C4-2B (cell line): Measurements from ENCODE around the gene HLA-C.

Source experiments
- H3K27ac ChIP-seq: fragments of 450-650 bp; 2 replicates; pipeline ENCODE4 v1.5.1; 2017
- CTCF ChIP-seq: fragments of 450-650 bp; conservative IDR thresholded peaks from 2 replicates; pipeline ENCODE4 v1.5.1; 2017; ENCODE audit warnings: mild to moderate bottlenecking
- ZFX ChIP-seq: fragments of 450-650 bp; IDR thresholded peaks from 2 replicates; pipeline ENCODE4 v1.6.1; 2017

HLA-C gene

GRCh38 chr6:31271641-31272357, at the start of gene HLA-C:
HLA-C (minus strand) TSS chr6:31272092; CDS start chr6:31272071, 21 bp downstream.
- no peak for TF ChIP-seq ZFX
- peak; percentile 20 for TF ChIP-seq CTCF

GRCh38 chr6:31321005-31321707, 49.3 kb upstream of the HLA-C start:
- no peak for TF ChIP-seq CTCF

More at GRCh38 chr6:31271641-31272357, at the start of gene HLA-C:
- peak within 1 kb of the TSS; percentile 88 for H3K27ac ChIP-seq

GRCh38 chr6:31317036-31317435, 45.1 kb upstream of the HLA-C start:
- no peak overlapping the region for H3K27ac ChIP-seq
- TF ChIP-seq CTCF: no peak
- no peak for TF ChIP-seq ZFX

More at GRCh38 chr6:31321005-31321707, 49.3 kb upstream of the HLA-C start:
- H3K27ac ChIP-seq: no peak overlapping the region

- no peak overlapping the region for H3K27ac ChIP-seq
- TF ChIP-seq ZFX (no peak), CTCF (no peak)
Measured at GRCh38 chr6:31309641-31310040, 37.7 kb upstream of the HLA-C start.

- no peak for TF ChIP-seq ZFX
- no peak for TF ChIP-seq CTCF
- H3K27ac ChIP-seq: no peak overlapping the region
Measured at GRCh38 chr6:31308845-31309175, 36.9 kb upstream of the HLA-C start.

GRCh38 chr6:31308050-31308844, 36.4 kb upstream of the HLA-C start:
- no peak overlapping the region for H3K27ac ChIP-seq
- TF ChIP-seq ZFX (no peak), CTCF (no peak)

GRCh38 chr6:31307669-31308049, 35.8 kb upstream of the HLA-C start:
- TF ChIP-seq CTCF (no peak), ZFX (no peak)

More at GRCh38 chr6:31307669-31308049, 35.8 kb upstream of the HLA-C start:
- no peak overlapping the region for H3K27ac ChIP-seq
